ENCODE measurements around the gene CRYGN. TPM values are rescaled to one million over a fixed set of nuclear protein-coding genes. Genes with fewer than 3 reads are reported as not detected.

The CRYGN gene
- polyA plus RNA-seq, 1 of the 3 experiments (the other 2 are of a cell fraction) = not detected

GRCh38 chr7:151454305-151454704 is 14.4 kb upstream of the CRYGN start:
- H3F3A ChIP-seq (replicated peaks; ENCODE audit: insufficient read depth) = no peaks in the 10 kb centered on the region
- WGBS (ENCODE audit: low lambda C conversion rate) = 93% methylated on average over 14 of the region's 14 CpGs
- no peaks in the 10 kb centered on the region for H4K20me1 ChIP-seq (ENCODE audit: insufficient read depth)
- no peak overlapping the region for H3K4me3 ChIP-seq (ENCODE audit: low read depth in 2 of 2, low read length in 1 of 2)
- no peaks in the 10 kb centered on the region for H3K27me3 ChIP-seq (ENCODE audit: insufficient read depth)
- ChIA-PET POLR2A (no interaction called here), CTCF (interaction anchor here (1.2 kb wide), 1 partner anchor 139 kb away, joined by 4 read pairs; no protein-coding TSS in a partner anchor)
- TF ChIP-seq MXI1 (IDR thresholded peaks at IDR 0.05; ENCODE audit: low read depth, low read length) = no peak
- no peak for TF ChIP-seq GABPA (IDR thresholded peaks at IDR 0.05; ENCODE audit: low read depth)
- no peak for TF ChIP-seq TCF12 (IDR thresholded peaks at IDR 0.05)
- TF ChIP-seq YY1 (IDR thresholded peaks at IDR 0.05; ENCODE audit: low read depth) = no peak
- TF ChIP-seq, protein P1, sequence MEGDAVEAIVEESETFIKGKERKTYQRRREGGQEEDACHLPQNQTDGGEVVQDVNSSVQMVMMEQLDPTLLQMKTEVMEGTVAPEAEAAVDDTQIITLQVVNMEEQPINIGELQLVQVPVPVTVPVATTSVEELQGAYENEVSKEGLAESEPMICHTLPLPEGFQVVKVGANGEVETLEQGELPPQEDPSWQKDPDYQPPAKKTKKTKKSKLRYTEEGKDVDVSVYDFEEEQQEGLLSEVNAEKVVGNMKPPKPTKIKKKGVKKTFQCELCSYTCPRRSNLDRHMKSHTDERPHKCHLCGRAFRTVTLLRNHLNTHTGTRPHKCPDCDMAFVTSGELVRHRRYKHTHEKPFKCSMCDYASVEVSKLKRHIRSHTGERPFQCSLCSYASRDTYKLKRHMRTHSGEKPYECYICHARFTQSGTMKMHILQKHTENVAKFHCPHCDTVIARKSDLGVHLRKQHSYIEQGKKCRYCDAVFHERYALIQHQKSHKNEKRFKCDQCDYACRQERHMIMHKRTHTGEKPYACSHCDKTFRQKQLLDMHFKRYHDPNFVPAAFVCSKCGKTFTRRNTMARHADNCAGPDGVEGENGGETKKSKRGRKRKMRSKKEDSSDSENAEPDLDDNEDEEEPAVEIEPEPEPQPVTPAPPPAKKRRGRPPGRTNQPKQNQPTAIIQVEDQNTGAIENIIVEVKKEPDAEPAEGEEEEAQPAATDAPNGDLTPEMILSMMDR (IDR thresholded peaks at IDR 0.05) = no peak
- no peak for TF ChIP-seq RCOR1 (IDR thresholded peaks at IDR 0.05; ENCODE audit: low read length)
- no peak for TF ChIP-seq SMC3 (IDR thresholded peaks at IDR 0.05; ENCODE audit: low read depth, low read length)
- TF ChIP-seq ZBTB33 (IDR thresholded peaks at IDR 0.05; ENCODE audit: borderline replicate concordance, low read depth) = no peak
- TF ChIP-seq GATA2 (CRISPR knock-in tag; IDR thresholded peaks at IDR 0.05) = no peak
- no peak for TF ChIP-seq TEAD4 (IDR thresholded peaks at IDR 0.05; ENCODE audit: borderline replicate concordance, insufficient read depth)
- no peak for TF ChIP-seq REST (IDR thresholded peaks at IDR 0.05; ENCODE audit: low read depth, low read length)
- TF ChIP-seq POLR2AphosphoS5 (IDR thresholded peaks at IDR 0.05; ENCODE audit: low read depth, low read length) = no peak
- H3K9me3 ChIP-seq = no peaks in the 10 kb centered on the region
- H3K9me2 ChIP-seq = no peaks in the 10 kb centered on the region
- H2AFZ ChIP-seq (ENCODE audit: low read depth) = no peak overlapping the region
- H3K4me1 ChIP-seq (ENCODE audit: control insufficient read depth in 1 of 2, insufficient read depth in 2 of 2, low read depth in 1 of 2, low read length in 1 of 2) = peaks cover 0 to under 1% of the 10 kb centered on the region in 2 experiments; a peak in 1 of 4 replicates
- H3K27ac ChIP-seq (ENCODE audit: low read depth in 2 of 2, low read length in 1 of 2) = no peak overlapping the region
- no peak overlapping the region for H3K9ac ChIP-seq
- no peaks in the 10 kb centered on the region for H3K36me3 ChIP-seq (replicated peaks in 1 of 2; ENCODE audit: control insufficient read depth in 1 of 2, insufficient read depth in 2 of 2, low read length in 1 of 2)
- no peak overlapping the region for H3K4me2 ChIP-seq
- no peak for DNase-seq
- H3K79me2 ChIP-seq (ENCODE audit: insufficient read depth) = no peaks in the 10 kb centered on the region

All from SK-N-SH (cell line).